ENCODE results near the gene FGF9. TPM values are rescaled to one million over a fixed set of nuclear protein-coding genes. Genes with fewer than 3 reads are reported as not detected.

Gene FGF9
- total RNA-seq, 3 donors from 2014 or later (not counting 1 experiment from before 2014, with no cell fraction given), result 0.28 to 1.2 (median 0.80) TPM

DNA sequence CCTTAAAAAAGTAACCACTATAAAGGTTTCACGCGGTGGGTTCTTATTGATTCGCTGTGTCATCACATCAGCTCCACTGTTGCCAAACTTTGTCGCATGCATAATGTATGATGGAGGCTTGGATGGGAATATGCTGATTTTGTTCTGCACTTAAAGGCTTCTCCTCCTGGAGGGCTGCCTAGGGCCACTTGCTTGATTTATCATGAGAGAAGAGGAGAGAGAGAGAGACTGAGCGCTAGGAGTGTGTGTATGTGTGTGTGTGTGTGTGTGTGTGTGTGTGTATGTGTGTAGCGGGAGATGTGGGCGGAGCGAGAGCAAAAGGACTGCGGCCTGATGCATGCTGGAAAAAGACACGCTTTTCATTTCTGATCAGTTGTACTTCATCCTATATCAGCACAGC lies 30.6 kb downstream of the FGF9 start:
- no peak overlapping the region for H3K4me3 Mint-ChIP-seq
- Histone ChIP-seq H3K27ac (ENCODE audit: low read length) (no peak overlapping the region), H3K4me3 (ENCODE audit: low read length) (no peak overlapping the region), H3K4me1 (ENCODE audit: control insufficient read depth, insufficient read depth, low read length) (no peaks in the 10 kb centered on the region), H3K9me3 (ENCODE audit: control insufficient read depth, insufficient read depth, low read length) (no peaks in the 10 kb centered on the region), H3K36me3 (ENCODE audit: control insufficient read depth, insufficient read depth, low read length) (no peaks in the 10 kb centered on the region), H3K27me3 (ENCODE audit: control insufficient read depth, insufficient read depth, low read length) (peaks cover 2% of the 10 kb centered on the region)
- no peaks in the 10 kb centered on the region for H3K4me1 Mint-ChIP-seq
- H3K9me3 Mint-ChIP-seq, result no peaks in the 10 kb centered on the region
- TF ChIP-seq, protein P1, sequence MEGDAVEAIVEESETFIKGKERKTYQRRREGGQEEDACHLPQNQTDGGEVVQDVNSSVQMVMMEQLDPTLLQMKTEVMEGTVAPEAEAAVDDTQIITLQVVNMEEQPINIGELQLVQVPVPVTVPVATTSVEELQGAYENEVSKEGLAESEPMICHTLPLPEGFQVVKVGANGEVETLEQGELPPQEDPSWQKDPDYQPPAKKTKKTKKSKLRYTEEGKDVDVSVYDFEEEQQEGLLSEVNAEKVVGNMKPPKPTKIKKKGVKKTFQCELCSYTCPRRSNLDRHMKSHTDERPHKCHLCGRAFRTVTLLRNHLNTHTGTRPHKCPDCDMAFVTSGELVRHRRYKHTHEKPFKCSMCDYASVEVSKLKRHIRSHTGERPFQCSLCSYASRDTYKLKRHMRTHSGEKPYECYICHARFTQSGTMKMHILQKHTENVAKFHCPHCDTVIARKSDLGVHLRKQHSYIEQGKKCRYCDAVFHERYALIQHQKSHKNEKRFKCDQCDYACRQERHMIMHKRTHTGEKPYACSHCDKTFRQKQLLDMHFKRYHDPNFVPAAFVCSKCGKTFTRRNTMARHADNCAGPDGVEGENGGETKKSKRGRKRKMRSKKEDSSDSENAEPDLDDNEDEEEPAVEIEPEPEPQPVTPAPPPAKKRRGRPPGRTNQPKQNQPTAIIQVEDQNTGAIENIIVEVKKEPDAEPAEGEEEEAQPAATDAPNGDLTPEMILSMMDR (IDR thresholded peaks at IDR 0.05), result no peak
- H3K36me3 Mint-ChIP-seq, result no peaks in the 10 kb centered on the region
- no peak for ATAC-seq
- no peak overlapping the region for H3K27ac Mint-ChIP-seq
- no peak for DNase-seq
- 96% methylated on average over 10 of the region's 10 CpGs for WGBS (ENCODE audit: insufficient coverage)
- intact Hi-C loops (cut with micrococcal nuclease), result no loop called here
- peaks cover 16 to 29% of the 10 kb centered on the region in 2 donors for H3K27me3 Mint-ChIP-seq (ENCODE audit: low read depth in 2 of 2)

DNA sequence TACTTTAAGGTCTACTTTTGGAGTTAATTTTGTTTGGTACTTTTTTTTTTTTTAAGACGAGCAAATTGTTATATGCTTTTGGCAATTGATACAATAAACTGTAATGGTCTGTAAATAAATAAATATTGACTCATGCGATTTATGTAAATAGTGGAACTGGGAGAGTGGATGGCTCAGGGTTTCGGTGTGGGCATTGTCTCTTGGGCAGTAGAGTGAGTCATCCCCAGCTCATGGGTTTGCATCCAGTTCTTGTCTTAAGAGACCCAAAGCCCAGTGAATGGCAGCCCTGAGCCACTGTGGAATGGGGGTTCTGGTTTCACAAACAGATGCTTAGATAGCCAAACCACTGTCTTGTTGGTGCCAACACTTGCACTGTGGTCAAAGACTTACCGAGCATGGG lies 33.0 kb downstream of the FGF9 start:
- TF ChIP-seq, protein P1 (IDR thresholded peaks at IDR 0.05), result no peak
- WGBS (ENCODE audit: insufficient coverage), result 89% methylated on average over 4 of the region's 4 CpGs
- intact Hi-C loops (cut with micrococcal nuclease), result no loop called here
- no peaks in the 10 kb centered on the region for H3K9me3 Mint-ChIP-seq
- H3K4me3 Mint-ChIP-seq, result no peak overlapping the region
- Histone ChIP-seq H3K4me3 (ENCODE audit: low read length) (no peak overlapping the region), H3K27me3 (ENCODE audit: control insufficient read depth, insufficient read depth, low read length) (peaks cover 2% of the 10 kb centered on the region), H3K27ac (ENCODE audit: low read length) (no peak overlapping the region), H3K4me1 (ENCODE audit: control insufficient read depth, insufficient read depth, low read length) (no peaks in the 10 kb centered on the region), H3K9me3 (ENCODE audit: control insufficient read depth, insufficient read depth, low read length) (no peaks in the 10 kb centered on the region), H3K36me3 (ENCODE audit: control insufficient read depth, insufficient read depth, low read length) (no peaks in the 10 kb centered on the region)
- no peaks in the 10 kb centered on the region for H3K36me3 Mint-ChIP-seq
- peaks cover 16 to 40% of the 10 kb centered on the region in 2 donors for H3K27me3 Mint-ChIP-seq (ENCODE audit: low read depth in 2 of 2)
- DNase-seq (no peak), ATAC-seq (no peak)
- H3K4me1 Mint-ChIP-seq, result no peaks in the 10 kb centered on the region
- no peak overlapping the region for H3K27ac Mint-ChIP-seq

DNA sequence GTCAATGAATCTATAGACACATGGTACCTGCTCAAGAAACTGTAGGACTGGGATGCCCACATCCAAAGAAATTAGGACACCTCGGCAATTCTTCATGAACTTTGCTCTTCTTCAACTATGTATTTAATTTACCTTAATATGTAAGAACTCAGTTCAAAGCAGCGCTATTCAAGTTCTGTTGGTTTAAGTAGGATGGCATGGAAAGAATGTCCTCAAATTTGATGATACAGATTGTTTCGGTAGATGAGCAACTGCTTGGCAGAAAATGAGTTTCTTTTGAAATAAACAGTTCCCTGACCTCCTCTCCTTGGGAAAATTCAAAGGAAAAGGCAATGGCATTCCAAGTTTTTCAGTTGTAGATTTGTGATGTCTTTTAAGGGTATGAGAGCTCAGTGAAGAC lies 36.7 kb downstream of the FGF9 start:
- no peaks in the 10 kb centered on the region for H3K36me3 ChIP-seq (ENCODE audit: control insufficient read depth, insufficient read depth, low read length)
- Mint-ChIP-seq H3K27ac (no peak overlapping the region), H3K4me3 (no peak overlapping the region), H3K9me3 (peaks cover 3 to 9% of the 10 kb centered on the region in 2 donors), H3K4me1 (no peaks in the 10 kb centered on the region), H3K27me3 (ENCODE audit: low read depth in 2 of 2) (peaks cover 18 to 42% of the 10 kb centered on the region in 2 donors), H3K36me3 (peaks cover 14% of the 10 kb centered on the region)
- intact Hi-C loops (cut with micrococcal nuclease), result no loop called here
- H3K4me1 ChIP-seq (ENCODE audit: control insufficient read depth, insufficient read depth, low read length), result no peaks in the 10 kb centered on the region
- H3K4me3 ChIP-seq (ENCODE audit: low read length), result no peak overlapping the region
- 83% methylated on average over 2 of the region's 3 CpGs for WGBS (ENCODE audit: insufficient coverage)
- ATAC-seq (no peak), DNase-seq (no peak)
- no peak overlapping the region for H3K27ac ChIP-seq (ENCODE audit: low read length)
- no peaks in the 10 kb centered on the region for H3K27me3 ChIP-seq (ENCODE audit: control insufficient read depth, insufficient read depth, low read length)
- H3K9me3 ChIP-seq (ENCODE audit: control insufficient read depth, insufficient read depth, low read length), result no peaks in the 10 kb centered on the region
- TF ChIP-seq, protein P1 (IDR thresholded peaks at IDR 0.05), result no peak

DNA sequence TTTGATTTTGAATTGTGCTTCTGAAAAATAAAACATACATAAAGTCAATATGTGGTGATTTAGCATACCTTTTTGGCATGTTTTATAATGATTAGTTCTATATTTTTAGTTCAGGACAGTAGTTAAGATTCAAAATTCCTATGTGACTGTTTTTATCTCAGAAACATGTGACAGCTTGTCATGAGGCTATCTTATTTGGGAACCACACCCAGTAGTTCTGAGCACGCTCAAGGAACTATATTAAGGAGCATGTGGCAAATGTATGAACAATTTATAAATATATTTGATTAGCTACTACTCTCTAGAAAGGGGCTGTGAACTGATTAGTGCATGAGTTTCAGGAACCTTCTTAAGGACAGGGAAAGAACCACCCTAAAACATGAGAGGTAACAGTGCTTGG lies 38.8 kb downstream of the FGF9 start:
- Histone ChIP-seq H3K27me3 (ENCODE audit: control insufficient read depth, insufficient read depth, low read length) (no peaks in the 10 kb centered on the region), H3K27ac (ENCODE audit: low read length) (no peak overlapping the region)
- peaks cover 3 to 9% of the 10 kb centered on the region in 2 donors for H3K9me3 Mint-ChIP-seq

More for the DNA sequence above, 38.8 kb downstream of the FGF9 start:
- ATAC-seq (no peak), DNase-seq (no peak)
- intact Hi-C loops (cut with micrococcal nuclease), result no loop called here
- Mint-ChIP-seq H3K27me3 (ENCODE audit: low read depth in 2 of 2) (peaks cover 15 to 34% of the 10 kb centered on the region in 2 donors), H3K4me3 (no peak overlapping the region), H3K36me3 (peaks cover 14% of the 10 kb centered on the region), H3K4me1 (no peaks in the 10 kb centered on the region), H3K27ac (no peak overlapping the region)
- H3K9me3 ChIP-seq (ENCODE audit: control insufficient read depth, insufficient read depth, low read length), result no peaks in the 10 kb centered on the region
- H3K4me1 ChIP-seq (ENCODE audit: control insufficient read depth, insufficient read depth, low read length), result no peaks in the 10 kb centered on the region
- no peak overlapping the region for H3K4me3 ChIP-seq (ENCODE audit: low read length)
- TF ChIP-seq, protein P1 (IDR thresholded peaks at IDR 0.05), result no peak
- no peaks in the 10 kb centered on the region for H3K36me3 ChIP-seq (ENCODE audit: control insufficient read depth, insufficient read depth, low read length)
- no CpG with 5 or more reads among the region's 1 CpG for WGBS (ENCODE audit: insufficient coverage)
